HG03432 (cell line): ENCODE data around the gene SLCO6A1.

Experiments used
- ATAC-seq: cut with Tn5 transposase; IDR thresholded peaks from one replicate; pipeline ENCODE4 v1.9.1; 2021; ENCODE audit warnings: mild to moderate bottlenecking, moderate library complexity; ENCODE audit not compliant: unreplicated experiment

The SLCO6A1 gene

DNA sequence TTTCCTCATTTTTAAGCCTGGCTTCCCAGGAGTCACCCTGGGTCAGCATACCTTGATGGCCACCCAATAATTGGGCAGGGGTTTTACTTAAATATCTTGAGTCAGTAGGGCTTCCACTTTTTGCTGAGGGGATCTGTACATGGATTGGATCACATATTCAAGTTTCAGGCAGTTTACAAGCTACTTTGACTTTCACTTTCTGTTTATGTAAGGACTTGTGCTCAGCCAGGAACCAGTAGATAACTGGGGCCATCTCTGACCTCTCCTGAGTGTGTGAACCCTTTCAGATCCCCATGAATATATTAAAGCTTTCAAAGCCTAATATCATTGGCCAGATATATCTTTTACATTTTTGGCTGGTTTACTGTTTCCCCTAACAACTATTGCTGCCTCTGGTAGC lies 45.1 kb downstream of the SLCO6A1 start:
- ATAC-seq: peak; percentile 95

DNA sequence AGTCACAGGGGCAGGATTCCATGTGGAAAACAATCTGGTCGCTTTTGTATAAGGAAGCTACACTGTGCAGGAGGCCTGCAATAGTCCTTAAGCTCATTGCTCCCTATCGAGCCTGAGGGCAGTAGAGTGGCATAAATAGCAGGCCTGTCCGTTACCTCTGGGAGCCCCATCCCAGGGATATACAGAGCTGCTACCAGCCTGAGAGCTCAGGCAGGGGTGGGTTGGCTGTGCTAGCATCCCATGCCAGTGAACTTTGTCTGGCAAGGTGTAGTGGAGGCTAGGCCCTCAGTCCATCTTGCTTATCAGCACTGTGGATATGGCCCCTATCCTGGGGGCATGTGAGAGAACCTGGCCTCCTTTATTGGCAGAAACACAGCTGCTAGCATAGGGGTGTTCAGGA lies 47.7 kb downstream of the SLCO6A1 start:
- no peak for ATAC-seq

DNA sequence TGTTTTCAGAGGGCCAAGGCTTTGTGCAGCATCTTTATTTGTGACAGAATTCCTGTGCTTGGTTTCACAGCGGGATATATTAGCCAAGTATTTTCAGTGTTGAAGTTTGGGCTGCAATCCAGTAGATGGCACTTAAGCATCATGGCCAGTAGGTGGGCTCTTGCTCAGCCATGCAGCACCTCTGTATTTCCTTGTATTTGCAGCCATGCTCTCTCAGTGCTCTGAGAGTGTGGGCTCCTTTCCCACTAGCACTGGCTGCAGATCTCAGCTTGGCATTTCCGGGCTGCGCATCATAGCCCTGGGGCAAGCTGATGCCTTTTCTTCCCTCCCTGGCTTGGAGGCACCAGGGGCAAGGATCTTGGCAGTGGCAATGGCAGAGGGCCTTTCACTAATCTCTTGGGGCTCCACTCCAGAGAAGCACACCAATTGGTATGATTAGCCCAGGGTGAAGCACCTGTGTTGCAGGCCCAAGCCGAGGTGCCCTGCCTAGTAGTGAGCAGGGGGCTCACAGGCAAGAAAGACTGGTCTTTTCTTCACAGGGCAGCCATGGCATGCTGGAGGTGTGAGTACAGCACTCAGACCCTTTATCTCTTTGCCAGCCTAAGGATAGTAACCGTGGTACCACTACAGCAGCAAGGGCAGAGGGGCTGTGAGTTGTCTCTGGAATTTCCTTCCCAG lies 48.3 kb downstream of the SLCO6A1 start:
- no peak for ATAC-seq

DNA sequence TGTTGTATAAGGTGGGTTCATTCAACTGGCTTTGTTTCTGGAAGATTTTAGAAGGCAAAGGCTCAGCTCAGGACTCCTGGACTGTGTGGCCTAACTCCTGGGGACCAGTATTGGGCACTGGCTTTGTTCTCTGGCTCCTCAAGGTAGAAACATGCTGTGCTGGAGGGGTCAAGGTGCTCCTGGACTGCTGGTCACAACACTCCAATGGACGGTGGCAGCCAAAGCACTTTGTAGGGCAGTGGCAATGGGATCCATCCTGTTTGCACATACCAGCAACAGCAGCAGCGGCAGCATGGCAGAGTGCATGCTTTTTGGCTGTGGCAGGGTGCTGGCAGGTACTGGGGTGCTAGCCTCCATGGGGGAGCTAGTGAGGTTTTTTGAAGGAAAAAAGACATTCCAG lies 65.3 kb downstream of the SLCO6A1 start:
- ATAC-seq: no peak

DNA sequence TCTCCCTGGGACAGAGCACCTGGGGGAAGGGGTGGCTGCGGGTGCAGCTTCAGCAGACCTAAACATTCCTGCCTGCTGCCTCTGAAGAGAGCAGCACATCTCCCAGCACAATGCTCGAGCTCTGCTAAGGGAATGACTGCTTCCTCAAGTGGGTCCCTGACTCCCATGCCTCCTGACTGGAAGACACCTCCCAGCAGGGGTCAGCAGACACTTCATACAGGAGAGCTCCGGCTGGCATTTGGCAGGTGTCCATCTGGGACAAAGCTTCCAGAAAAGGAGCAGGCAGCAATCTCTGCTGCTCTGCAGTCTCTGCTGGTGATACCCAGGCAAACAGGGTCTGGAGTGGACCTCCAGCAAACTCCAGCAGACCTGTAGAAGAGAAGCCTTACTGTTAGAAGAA lies 77.2 kb downstream of the SLCO6A1 start:
- ATAC-seq: no peak

DNA sequence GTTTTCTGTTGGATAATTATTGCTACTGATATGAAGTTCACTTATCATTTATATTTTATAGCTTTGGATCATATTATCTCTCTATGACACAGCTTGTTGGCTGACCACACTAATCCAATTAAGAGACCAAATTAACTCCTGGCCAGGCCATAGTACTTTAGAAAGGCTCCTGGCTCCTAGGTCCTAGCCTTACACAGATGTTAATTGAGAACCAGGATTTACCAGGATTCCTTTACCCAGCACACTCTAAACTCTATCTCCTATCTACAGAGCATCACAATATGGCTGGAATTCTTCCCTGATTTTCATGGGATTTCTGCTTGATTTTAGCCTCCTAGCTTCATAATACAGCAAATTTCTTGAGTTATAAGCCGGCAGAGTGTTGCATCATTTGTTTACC lies 80.3 kb downstream of the SLCO6A1 start:
- no peak for ATAC-seq

DNA sequence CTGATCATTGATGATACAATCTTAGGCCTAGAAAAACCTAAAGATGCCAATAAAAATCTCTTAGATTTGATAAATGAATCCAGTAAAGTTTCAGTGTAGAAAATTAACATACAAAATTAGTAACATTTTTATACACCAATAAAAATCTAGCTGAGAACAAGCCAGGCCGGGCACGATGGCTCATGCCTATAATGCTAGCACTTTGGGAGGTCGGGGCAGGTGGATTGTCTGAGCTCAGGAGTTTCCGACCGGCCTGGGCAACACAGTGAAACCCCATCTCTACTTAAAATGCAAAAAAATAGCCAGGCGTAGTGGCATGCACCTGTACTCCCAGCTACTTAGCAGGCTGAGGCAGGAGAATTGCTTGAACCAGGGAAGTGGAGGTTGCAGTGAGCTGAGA lies 84.4 kb downstream of the SLCO6A1 start:
- ATAC-seq: no peak

DNA sequence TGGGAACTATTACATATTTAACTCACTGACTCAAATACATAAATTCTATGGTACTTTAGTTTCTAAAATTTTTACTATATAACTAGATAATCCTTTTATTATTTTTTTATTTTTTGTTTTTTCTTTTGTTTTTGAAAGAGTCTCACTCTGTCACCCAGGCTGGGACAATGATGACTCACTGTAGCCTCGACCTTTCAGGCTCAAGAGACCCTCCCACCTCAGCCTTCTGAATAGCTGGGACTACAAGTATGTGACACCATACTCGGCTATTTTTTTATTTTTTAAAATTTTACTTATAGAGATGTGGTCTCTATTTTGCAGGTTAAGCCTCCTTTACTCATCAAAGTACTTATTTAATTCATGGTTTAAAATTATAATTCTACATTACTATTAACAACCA lies 110.6 kb downstream of the SLCO6A1 start:
- ATAC-seq: no peak

DNA sequence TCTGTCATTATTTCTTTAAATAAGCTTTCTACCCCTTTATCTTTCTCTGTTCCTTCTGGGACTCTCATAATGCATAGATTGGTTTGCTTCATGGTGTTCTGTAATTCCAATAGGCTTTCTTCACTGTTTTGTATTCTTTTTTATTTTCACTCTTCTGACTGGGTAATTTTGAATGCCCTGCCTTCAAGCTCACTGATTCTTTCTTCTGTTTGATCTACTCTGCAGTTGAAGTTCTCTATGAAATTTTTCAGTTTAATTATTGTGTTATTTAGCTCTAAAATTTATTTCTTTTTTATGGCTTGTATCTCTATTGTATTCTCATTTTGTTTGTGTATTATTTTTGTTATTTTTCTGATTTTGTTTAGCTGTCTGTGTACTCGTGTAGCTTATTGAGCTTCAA lies 113.4 kb downstream of the SLCO6A1 start:
- ATAC-seq: no peak

DNA sequence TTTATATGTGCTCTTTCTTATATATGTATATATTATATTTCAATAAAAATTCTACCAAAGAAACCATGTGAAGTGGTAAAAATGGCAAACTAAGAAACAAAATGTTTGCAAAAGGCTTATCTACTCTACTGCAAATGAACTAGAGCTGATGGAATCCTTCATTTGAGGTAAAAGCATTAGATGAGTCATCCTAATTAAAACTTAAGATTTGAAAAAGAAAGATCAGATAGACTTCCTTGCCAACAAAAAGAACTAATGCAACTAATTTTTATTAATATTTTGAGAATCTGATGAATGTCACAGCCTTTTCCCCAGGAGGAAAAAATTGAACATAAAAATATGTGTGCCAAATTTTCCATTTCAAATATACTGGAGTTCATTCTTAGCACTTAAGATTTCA lies 118.6 kb downstream of the SLCO6A1 start:
- ATAC-seq: no peak

DNA sequence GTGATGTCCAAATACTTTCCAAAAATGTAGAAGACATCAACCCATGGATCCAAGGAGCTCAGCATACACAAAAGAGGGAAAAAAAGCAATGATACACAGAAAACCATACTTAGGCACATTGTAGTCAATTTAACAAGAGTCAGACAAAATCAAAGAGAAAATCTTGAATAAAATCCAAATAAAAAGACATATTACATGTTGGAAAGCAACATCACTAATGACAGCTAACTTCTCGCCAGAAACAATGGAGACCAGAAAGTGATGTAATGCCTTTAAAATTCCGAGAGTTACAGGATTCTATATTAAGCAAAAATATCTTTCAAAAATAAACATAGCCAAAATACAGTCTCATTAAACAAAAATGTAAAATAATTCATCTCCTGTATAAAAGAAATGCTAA lies 122.9 kb downstream of the SLCO6A1 start:
- ATAC-seq: no peak

DNA sequence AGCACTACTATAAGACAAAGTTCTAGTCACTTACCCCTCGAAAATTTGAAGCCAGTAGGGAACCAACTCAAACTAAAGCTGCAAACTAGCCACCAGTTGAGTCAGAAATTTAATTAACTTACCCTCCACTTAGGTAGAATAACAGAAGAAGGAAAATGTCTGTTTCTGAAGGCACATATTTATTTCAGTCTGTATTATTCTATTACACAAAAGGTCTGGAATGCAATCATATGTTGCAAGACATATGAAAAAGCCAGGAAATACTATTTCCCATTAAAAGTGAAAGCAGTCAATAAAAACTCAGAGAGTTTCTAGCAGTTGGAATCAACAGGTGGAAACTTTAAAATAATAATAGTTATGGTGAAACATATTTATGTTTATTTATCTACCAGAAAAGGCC lies 123.5 kb downstream of the SLCO6A1 start:
- no peak for ATAC-seq

DNA sequence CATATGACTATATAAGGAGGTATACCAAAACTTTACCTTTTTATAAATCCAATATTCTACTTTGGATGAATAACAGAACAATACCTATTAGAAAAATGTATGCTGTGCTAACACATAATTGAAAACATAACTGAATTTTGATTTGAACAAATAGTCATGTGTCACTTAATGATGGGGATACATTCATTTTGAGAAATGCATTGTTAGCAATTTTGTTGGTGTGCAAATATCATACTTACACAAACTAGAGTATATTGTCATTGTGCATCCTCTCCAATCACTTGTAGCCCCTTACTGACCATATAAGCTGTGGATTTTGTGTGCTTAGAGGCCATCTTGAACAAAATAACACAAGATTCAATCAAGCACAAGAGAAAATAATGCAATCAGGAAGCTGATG lies 130.4 kb downstream of the SLCO6A1 start:
- no peak for ATAC-seq

DNA sequence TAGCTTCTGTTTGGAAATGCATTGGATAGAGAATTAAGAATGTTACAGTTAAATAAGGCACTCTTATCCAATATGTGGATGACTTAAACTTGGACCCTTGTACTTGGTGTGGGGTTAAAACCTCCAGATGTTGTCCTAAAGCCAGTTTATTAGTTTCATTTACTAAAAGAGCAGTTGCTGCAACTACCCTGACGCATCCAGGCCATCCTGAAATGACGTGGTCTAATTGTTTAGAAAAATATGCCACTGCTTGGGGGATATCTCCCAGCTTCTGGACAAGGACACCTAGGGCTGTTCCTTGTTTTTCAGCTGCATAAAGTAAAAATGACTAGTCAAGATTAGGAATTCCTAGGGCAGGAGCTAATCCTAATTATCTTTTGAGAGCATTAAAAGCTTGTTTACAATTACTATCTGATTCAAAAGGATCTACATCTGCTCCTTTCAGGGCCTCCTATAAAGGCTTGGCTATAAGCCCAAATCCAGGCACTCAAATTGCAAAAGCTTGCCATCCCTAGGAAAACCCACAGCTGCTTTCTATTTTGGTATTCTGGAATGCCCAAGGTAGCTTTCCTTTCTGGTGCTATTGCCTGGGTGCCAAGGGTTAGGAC lies 157.0 kb downstream of the SLCO6A1 start:
- no peak for ATAC-seq

DNA sequence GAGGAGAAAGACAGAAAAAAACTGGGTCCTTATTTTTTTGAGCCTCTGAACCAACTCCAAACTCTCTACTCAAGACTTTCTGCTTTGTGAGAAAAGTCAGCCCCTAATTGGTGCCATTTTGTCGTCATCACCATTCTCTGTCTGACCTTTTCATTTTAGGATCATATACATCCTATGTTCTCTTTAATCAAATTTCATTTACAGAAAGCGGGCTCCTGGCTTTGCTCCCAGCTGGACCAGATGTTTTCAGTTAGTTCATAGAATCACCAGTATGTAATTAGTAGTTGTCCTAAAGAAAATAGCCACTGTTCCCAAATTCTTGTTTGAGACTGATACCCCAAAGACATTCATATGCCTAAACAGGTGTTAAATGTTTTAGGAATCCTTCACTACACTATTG lies 174.1 kb downstream of the SLCO6A1 start:
- no peak for ATAC-seq
